HG03280 (cell line): Measurements from ENCODE around the gene FAM78A.
"Not testable (repeated sequence)": the region's sequence is repeated elsewhere in the genome, so short reads cannot be mapped to it uniquely, and the experiment has no call there.

Experiments
- ATAC-seq: cut with Tn5 transposase; IDR thresholded peaks from one replicate; pipeline ENCODE4 v1.9.1; 2021; ENCODE audit warnings: mild to moderate bottlenecking, moderate library complexity; ENCODE audit not compliant: unreplicated experiment

FAM78A gene

DNA sequence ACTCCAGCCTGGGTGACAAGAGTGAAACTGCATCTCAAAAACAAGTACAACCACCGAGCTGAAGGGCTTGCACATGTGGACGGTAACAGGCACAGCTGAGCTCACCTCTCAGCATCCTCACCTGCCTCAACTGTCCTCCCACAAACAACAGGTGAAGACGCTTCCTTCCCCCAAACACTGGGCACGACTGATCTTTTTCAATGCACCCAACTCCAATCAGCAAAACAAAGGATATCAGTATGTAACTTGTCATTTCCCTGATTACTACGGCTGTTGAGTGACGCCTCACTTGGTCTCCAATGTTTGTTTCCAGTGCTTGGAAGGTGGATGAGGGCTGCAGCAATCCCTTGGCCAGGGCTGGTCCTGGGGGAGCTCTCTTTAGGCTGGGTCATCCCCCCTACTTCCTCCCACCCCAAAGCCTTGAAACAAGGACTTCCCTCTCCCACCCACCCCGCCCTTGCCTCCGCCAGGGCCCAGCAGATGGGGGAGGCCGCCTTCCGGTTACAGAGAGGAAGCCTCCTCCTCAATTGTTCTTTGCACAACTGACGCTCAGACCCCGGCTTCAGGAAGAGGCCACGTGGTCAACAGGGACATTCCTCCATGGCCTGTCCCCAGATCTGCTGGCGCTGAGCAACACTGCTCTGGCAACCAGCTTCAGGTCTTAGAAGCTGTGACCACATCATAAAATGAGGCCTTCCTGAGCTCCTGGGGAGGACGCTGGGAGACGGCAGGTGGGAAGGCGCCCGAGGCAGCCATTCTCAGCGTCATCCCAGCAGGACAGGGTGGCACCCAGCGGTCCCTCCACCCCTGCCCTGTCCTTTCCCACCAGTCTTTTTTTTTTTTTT is 5.9 kb downstream of the FAM78A start:
- ATAC-seq: no peak

DNA sequence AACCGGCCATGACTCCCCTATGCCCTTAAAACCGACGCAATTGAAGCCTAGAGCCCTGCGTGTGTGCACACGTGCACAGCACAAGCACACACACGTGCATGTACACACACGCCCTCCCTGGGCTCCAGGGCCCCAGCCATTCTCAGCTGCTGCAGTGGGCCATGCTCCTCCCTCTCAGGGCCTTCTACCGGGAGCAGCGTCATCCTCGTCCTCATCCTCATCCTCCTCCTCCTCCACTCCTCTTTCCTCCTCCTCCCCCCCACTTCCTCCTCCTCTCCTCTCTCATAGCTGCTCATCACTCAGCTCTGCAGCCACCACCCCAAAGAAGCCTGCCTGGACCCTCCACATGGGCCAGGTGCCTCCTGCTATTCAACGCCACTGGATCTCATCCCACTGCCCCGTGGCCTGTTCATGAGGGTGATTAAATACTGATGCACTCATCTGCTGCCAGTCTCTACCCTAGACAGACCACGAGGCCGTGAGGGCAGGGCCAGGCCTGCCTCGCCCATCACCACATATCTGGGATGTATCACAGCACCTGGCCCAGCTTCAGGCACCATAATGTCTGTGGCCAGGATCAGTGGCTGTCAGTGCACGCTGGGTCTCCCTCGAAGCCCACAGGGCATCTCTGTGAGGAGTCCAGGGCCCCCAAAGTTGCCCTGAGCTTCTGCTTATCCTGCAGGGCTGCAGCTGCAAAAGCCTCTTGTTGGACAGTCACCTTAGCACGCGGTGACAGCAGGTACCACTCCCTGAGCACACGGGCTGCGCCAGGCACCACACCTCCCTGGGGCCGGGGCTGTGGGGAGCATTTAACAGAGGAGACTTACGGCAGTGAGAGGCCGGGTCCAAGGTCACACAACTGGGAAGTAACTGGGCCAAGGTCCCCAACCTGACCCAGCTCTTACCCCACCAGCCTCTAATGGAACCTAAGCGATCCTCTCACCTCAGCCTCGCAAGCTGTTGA is 9.8 kb downstream of the FAM78A start:
- no peak for ATAC-seq

DNA sequence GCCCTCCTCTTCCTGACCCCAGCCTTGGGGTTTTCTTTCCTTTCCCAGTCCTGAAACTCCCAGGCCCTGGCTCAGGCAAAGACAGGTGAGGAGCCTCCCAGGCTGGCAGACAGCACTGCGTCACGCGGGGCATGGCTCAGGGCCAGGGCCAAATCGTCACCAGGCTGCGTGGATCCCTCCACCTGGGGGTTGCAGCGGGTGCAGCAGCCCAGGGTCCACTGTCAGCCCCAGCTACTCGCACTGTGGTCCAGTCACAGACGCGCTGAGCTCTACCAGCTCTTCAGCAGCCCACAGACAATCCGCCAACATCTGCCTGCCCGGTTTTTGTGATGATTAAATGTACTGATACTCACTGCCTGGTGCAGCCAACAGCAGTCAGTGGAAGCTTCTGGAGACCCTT is 12.1 kb downstream of the FAM78A start:
- ATAC-seq: no peak

DNA sequence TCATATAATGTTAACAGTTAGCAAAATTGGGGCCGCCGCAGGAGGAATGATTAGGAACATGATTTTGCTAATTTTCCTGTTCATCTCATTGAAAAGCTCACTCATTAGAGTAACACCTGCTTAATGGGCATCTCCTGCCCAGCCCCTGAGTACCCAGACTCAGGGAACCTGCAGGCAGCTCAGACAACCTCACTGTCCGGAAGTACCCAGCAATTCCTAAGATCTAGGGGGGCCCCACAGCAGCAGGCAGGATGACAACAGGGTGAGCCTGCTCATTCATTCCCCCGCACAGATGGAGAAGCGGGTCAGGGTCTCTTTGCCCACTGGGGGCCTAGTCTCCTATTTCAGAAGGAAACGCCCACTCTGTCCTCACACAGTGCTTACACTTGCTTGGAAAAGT is 12.6 kb downstream of the FAM78A start:
- ATAC-seq: no peak

DNA sequence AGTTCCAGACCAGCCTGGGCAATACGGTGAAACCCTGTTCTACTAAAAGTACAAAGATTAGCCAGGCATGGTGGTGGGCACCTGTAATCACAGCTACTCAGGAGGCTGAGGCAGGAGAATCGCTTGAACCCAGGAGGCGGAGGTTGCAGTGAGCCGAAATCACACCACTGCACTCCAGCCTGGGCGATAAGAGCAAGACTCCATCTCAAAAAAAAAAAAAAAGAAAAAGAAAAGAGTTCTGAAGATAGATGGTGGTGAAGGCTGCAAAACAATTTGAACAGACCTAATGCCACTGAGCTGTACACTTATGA is 13.3 kb downstream of the FAM78A start:
- ATAC-seq: not testable (repeated sequence)

DNA sequence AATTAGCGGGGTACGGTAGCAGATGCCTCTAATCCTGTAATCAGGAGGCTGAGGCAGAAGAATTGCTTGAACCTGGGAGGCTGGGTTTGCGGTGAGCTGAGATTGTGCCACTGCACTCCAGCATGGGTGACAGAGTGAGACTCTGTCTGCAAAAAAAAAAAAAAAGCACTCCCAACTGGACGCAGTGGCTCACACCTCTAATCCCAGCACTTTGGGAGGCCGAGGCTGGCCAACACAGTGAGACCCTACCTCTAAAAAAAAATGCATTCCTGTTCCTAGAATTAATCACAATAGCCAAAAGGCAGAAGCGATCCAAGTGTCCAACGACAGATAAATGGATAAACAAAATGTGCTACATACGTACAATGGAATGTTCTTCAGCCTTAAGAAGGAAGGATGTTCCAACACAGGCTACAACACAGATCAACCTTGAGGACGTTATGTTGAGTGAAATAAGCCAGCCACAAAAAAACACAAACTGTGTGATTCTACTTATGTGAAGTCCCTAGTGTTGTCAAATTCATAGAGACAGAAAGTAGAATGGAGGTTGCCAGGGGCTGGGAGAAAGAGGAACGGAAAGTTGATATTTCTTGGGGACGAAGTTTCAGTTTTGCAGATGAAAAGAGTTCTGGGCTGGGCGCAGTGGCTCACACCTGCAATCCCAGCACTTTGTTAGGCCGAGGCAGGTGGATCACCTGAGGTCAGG is 13.8 kb downstream of the FAM78A start:
- ATAC-seq: peak; percentile 51

DNA sequence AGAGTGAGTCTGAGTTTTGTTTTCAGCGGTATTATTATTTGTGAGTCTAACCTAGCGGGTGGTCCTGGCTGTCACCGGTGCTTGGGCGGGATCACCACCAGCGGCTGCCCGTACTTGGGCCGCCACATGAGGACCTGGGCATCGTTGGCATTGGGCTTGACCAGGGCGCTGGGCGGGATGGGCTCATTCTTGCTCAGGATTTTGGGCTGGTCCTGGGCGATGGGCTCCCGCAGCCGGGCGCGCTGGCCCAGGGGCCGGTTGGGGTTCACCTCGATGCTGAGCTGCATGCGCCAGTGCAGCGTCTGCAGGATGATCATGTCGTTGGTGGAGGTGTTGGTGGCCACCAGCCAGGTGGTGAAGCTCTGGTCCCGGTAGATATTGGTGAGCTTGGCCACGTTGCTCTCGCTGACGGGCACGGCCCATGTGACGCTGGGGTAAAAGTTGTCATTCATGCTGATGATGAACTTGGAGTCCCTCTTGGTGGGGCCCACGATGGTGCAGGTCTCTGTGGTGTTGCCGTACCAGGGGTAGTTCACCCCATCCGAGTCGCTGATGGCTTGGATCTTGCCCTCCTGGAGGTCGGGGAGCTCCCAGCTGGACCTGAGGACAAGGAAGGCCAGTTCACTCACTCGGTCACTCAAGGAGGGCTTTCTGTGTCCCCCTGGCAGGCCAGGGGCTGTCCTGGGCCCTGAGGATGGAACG is 15.4 kb downstream of the FAM78A start:
- no peak for ATAC-seq

DNA sequence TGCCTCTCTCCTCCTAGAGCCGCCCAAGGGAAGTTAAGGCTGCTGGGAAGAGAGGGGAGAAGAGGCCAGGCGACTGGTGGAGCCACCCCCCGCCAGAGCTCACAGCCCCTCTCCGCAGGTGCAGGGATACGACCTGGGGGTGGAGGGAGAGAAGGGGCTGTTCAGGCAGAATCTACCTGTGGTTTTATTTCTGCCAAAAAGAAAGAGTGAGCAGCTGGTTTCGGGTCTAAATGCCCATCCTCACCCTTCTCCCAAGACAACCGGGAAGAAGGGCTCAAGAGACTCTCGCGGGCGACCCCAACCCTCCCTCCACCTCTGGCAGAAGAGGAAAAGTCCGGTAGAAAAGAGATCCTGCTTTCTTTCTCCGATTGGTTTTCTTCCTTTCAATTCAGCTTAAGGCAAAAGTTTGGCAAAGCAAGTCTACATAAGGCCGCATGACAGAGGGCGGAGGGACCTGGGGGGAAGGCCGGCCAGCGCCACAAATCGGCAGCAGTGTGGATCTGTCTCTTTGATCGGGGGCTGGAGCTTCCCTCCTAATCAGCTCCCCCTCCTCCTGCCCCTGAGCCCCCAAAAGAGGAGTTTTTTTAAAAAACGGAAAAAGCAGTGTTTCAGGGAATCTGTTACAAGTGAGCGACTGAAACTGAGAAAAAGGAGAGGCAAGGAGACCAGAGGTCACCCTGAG is 16.3 kb downstream of the FAM78A start:
- no peak for ATAC-seq

DNA sequence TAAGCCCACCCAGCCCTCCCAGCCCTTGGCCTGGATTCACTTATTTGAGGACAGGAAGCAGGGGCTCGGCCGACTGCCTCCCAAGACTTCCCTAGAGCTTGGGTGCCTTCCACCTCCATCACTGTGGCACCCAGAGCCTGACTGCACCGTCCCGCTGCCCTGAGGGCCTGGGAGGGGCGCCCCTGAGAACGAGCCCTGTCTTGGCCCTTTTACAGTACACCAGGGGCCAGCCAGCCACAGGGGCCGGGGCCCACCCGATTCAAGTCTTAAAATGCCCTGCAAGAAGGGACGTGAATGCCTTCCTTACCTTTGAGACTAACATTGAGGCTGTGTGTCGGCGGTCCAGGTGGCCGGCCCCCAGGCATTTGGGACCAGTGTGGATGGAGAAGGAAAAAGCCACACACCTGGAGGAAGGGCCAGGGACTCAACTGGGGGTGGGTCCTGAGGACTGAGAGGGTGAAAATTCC is 16.8 kb downstream of the FAM78A start:
- no peak for ATAC-seq

DNA sequence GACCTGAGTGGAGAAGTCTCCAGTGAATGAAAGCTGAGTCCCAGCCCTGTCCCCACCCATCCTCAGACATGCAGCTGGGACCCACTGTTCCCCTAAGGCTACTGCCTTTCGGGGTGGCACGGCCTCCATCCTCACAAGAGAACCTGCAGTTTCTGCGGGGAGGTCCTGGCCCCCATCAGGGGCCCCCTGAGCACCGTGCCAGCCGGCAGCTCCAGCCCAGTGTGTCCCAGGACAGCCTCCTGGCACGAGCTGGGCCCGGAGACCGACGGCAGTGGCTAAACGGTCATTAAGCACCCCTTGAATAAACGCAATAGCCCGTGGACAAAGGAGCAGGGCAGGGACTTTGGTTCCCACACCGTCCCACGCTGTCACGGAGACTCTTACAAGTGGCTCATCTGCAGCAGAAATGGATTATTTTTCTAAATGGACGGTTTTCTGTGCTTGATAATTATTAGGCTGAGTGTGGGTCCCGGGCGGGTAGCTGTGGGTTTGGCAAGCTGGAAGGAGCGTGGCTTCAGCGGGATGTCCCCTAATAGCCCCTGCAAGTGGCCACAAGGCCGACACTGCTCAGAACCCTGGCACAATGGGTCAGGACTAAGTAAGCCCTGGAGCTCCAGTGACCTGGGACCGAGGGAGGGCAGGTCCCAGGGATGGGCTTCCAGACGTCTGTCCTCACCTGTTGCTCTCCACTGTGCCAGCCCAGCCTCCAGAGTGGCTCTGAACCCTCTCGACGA is 17.4 kb downstream of the FAM78A start:
- ATAC-seq: no peak

DNA sequence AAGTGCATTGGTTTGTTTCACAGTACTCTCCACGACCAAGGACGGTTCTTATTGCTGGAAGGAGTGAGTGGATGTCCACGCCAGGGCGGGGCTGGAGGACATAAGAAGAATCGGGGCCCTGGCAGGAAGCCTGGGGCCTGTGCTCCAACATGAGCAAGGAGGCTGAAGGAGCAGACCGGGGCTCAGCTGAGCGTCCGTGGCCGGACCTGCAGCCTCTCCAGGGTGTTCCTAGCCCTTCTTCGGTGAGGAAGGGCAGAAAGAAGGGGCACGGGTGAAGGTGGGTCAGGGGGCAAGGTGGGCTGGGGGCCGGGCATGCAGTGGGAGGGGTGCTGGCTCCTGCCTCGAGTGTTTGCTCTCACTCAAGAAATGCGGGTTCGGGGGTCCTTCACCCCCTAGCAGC is 18.1 kb downstream of the FAM78A start:
- ATAC-seq: no peak

DNA sequence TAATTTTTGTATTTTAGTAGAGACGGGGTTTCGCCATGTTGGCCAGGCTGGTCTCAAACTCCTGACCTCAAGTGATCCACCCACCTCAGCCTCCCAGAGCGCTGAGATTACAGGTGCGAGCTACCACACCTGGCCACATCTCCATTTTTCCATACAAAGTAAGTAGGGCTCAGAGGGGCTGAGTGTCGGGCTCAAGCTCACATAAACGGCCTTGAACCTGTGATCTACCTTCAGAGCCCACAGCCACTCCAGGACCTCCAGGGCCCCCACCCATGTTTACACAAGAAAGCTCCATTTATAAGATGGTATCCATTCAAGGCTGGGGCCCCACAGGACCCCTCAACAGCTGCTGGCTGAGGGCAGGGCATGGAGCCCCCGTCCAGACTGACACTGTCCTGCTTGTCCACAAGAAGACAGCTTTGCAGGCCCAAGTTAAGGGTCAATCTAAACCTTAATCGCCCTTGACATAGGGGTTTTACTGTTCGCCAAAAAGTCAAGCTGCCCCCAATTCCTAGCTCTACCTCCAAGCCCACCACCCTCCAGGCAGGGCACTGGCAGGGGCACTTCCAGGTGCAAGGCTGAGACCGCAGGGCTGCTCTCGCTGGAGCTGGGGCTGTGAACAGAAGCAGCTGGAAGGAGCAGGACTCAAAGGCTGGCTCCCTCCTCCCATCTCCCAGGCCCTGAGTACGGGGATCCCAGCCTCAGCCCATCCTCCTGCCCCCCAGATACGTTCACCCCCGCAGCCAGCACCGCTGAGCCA is 18.9 kb downstream of the FAM78A start:
- ATAC-seq: no peak

DNA sequence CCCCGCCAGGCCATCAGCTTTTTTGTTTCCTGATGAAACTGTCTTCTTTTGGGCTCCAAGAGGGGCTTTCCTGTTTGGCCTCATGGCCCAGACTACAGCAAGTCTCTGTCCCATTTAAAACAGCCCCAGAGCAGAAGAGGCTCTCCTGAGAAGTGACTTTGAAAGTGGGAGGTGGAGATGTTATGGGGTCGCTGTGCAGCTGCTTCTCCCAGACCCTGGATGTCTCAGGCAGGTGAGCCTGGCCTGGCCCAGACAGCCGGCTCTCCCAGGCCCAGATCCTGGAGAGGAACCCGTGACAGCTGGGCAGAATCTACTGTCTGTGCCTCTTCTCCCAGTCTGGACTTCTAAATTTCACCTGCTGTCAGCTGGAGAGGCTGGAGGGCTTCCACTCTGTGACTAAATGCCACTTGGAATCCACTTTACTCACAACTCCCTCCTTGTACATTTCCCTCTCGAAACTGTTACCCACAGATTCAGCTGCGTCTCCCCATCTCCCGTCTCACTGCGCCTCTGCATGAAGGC is 20.6 kb downstream of the FAM78A start:
- ATAC-seq: no peak

DNA sequence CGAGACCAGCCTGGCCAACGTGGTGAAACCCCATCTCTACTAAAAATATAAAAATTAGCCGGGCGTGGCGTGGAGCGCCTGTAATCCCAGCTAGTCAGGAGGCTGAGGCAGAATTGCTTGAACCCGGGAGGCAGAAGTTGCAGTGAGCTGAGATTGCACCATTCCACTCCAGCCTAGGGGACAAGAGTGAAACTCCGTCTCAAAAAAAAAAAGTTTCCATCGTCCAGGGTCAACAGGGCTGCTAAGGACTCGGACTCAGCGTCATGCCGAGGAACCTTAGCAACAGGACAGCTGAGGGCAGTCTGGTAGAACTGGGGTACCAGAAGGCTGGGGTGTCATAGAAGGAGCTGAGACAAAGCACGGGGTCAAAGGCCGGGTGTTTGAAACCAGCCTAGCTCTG is 21.7 kb downstream of the FAM78A start:
- ATAC-seq: no peak

DNA sequence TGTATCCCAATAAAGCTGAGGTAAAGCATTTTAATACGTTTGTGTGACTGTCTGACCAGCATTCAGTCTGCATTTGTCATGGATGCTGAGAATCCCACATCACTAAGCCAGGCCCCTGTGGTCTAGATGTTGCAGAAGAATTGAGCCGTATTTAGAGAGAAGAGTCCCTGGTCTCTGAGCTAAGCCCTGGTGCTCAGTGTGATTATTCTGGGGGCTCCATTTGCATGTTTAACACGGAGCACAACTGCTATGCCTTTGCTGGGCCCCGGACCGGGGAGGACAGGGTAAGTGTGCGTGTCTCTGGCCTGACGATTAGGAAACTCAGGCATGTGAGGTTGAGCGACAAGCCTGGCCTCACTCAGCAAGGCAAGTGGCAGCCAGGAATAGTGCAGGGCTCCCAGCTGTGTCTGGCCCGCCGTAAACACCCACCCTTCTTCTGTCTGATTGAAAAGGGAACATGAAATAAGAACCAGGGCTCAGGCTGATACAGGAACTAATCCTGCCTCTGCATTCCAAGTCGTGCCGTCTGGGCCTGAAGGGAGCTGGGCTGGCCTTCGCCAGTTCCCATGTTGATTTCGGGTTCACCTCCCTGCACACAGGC is 22.3 kb downstream of the FAM78A start:
- no peak for ATAC-seq

DNA sequence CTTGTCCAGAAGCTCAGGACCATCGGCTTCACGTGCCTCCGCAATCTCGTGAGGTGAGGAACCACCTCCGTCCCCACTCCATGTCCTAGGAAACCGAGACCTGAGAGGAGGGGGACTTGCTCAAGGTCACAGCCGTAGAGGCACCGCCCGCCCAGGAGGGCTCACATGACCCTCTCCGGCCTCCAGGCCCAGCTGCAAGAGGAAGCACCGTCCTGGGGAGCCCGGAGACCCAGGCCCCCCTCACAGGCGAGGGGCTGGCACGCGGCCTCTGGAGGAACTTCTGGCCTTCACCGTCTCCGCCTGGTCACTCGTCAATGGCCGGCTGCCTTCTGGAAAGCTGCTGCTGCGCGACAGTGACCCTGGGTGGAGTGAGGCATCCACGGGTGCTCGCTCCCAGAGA is 24.2 kb downstream of the FAM78A start:
- ATAC-seq: no peak

DNA sequence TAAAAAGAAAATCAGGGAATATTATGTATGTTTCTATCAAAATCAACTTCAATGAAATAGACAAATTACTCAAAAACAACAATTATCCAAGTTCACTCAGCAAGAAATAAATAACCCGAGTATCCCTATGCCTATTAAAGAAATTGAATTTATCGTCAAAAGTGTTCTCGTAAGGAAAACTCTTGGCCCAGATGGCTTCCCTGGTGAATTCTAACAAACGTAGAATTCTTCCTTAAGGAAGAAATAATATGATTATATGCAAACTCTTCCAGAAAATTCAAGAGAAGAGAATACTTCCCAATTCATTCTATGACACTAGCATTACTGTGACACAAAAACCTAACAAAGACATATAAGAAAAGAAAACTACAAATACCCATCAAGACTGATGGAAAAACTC is 29.7 kb downstream of the FAM78A start:
- ATAC-seq: no peak

DNA sequence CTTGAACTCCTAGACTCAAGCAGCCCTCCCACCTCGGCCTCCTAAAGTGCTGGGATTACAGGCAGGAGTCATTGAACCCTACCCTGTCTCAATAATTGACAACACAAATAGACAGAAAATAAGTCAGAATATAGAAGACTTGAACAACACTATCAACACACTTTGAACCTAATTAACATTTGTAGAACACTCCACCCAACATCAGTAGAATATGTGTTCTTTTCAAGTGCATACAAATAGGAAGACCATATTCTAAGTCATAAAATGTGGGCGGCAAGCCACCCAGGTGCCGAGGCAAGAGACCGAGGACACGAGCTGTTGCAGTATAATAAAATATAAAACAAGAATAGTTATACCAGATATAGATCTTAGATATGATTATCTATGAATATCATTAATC is 32.0 kb downstream of the FAM78A start:
- not testable (repeated sequence) for ATAC-seq
